ENCODE results near the gene NHERF1.

The NHERF1 gene

GRCh38 chr17:74769856-74770497, 21.5 kb downstream of the NHERF1 start:
- DNase-seq: no peak

DNA sequence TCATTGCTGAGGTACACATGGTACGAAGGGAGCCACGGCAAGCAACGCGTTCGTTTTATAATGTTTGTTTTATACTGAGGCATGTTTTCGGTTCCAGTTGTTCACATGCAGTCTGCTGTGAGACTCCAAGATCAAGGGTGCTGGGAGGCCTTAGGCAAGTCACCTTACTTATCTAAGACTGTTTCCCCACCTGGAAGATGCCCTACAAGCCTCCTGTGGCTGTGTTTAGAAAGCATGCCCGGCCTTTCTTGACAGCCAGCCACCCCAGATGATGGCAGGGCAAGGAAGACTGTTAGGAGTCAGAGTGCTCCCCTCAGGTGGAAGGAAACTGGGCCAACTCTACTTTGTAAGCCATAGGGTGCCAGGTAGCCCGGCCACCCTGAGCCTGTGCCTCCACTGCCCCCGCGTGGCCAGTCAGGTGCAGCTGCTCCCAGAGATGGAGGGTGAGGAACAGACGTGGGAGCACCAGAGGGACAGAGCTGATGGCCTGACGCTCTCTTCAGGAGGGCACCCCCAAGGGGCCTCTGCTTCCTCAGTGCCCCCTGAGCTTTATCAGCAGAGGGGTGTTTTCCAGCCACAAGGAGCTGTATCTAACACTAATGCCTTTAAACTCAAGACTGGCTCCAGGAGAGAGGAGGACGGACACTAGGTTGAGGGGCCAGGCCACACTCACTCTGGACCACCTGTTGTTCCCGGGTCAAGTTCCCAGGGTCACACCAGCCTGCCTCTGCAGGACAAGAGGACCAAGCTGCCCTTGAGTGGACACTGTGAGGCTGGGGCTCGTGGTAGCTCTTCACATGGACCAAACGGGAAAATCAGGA, 22.3 kb downstream of the NHERF1 start:
- DNase-seq: peak; percentile 77 to 84

GRCh38 chr17:74771319-74771914, 23.0 kb downstream of the NHERF1 start:
- DNase-seq: no peak

DNA sequence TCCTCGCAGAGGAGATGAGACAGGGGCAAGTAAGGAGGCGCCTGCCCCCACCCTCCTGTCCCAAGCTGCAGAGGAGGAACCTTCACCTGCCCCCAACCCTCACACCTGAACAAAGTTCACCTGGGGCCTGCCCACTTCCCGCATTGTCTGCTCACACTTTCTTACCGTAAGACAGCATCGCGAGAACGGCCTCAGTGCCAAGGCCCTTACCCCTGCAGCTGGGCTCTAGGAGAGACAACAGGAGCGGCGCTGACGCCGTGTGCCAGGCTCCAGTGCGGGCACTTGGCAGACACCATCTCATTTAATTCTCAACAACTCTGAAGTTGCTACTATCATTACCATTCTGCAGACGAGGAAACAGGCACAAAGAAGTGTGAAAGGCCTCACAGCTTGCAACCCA, 23.6 kb downstream of the NHERF1 start:
- DNase-seq: no peak

DNA sequence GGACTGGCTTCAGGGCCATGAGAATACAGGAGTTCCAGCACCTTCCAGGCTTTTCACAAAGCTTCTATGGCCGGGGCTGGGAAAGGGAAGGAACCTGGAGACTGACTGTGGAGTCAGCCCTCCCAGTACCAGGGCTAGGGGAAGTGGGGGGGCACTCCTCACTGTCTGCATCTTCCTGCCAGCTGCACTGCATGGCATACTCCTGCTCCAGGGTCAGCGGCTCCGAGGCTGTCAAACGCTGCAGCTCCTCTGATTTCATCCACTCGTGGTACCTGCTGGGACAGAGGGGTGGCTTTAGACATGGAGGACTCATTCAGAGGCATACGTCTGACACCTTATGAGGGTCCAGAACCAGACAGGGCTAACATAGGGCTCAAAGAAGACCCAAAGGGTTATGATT, 25.0 kb downstream of the NHERF1 start:
- DNase-seq: no peak

DNA sequence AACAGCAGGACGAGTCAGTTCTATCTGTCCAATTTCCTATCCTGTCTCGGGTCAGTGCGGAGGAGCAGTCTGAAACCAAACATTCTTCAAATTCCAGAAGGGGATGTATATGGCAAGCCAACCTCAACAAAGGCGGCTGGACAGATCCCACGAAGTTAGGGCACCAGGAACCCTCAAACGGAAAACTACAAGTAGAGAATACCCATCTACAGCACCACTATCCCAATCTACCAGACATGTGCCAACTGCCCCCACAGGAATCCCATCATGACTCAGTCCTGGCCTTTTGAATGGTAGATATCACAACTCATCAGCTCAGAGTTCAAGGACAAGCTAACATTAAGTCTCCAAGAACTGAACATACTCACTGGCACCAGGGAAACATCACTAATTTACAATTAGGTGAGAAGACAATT, 25.5 kb downstream of the NHERF1 start:
- no peak for DNase-seq

- no peak for DNase-seq
Measured at GRCh38 chr17:74775409-74776043, 27.1 kb downstream of the NHERF1 start.

DNA sequence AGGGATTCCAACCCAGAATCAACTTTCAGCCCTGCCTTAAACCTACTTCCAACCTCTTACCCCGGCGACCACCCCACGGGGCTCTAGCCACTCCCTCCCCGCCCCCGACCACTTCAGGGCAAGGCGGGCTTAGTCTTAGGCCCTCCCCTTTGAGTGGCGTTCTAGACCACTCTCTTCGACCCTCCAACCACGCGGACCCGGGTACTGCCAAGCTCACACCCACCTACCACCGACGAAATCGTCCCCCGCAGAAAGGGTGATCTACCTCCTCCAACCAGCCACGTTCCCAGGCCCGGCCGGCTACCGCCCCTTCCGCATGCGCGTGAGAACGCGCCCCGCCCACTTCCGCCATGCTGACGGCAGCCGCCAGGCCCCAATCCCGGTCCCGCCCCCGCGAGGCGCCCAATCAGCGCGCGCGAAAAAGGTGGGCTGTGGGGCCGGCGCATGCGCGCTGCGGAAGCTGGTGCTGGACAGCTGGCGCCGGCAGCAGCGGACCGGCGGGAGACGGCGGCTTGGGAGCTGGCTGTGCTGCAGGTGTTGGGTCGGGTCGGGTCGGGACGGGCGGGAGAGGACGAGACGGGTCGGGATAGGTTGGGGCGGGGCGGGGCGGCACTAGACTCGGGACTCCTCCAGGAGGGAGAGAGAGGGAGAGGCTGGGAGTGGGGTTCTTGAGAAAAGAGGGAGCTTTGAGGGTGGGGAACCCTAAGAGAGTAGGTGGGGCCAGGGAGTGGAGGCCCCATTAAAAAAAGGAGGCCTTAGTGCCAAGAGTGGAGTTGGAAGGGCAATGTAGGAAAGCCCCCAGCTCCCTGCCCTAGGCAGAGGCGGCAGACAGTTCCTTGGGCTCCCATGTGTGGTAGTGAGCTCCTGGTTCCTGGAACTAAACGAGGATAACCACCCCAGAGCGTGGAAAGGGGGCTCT, 27.9 kb downstream of the NHERF1 start, which contains the start of gene NAT9:
Gene NAT9 (minus strand): TSS at position 302 of the 919 bp plus-strand sequence. CDS start 647 bp downstream, outside the sequence.
- DNase-seq: peak; percentile 97 to 98

- no peak for DNase-seq
Measured at GRCh38 chr17:74776990-74777389, 28.6 kb downstream of the NHERF1 start.

- no peak for DNase-seq
Measured at GRCh38 chr17:74777901-74778515, 29.6 kb downstream of the NHERF1 start.

DNA sequence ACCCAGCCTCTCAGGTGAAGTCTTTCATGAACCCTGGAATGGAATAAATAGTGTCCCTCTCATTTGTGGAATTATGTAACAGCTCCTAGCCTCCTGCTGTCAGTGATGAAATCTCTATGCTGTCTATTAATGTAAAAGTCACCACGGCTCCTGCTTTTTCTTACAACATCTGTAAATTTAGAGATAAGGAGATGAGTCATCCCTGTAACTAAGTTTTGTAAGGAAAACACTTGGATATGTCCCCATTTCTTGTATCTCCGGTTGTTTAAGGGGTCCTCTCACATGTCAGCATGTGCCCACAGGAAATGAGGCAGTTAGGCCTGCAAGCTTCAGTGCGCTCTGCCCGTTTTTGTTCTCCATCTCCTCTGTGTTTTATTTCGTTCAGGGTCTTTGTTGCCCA, 30.5 kb downstream of the NHERF1 start:
- no peak for DNase-seq

DNA sequence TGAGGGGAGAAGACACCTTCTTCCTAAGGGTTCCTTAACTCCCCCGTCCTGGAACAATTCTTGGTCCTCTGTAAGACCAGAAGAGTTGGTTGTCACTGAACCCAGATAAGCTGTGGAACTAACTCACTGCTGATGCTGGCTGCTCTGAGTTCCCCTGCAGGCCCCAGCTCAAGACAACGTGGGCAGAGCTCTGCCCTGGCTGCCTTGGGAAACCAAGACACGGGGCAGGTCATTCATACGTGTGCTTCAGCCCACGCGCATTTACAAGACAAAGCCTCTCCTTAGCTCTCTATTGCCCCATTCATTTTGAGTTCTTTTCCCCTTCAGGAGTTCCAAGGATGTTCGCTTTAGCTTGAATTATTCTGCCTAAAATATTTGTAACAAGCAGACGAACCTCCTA, 31.1 kb downstream of the NHERF1 start:
- DNase-seq: no peak

DNA sequence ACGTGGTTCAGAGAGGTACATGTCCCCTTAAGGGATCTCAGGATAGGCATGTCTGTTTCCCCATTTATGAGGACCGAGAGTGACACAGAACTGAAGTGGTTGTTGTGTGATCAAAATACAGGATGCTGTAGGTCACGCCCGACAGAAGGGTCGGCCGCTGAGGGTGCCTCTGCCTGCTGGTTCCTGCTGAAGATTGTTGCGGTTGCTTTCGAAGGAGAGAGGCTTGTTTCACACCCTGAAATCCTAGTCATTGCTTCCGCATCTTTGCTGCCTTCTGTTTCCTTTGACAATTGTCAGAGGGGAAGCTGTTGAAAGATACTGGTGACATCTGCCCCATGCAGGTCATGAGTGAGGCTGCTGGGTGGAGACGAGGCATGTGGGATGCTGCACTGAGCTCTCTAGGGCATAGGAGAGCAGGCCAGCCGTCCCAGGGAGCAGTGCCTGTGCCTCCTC, 31.5 kb downstream of the NHERF1 start:
- DNase-seq: peak; percentile 72 to 82

GRCh38 chr17:74780443-74781238, 32.2 kb downstream of the NHERF1 start:
- DNase-seq: peak; percentile 40 to 57

GRCh38 chr17:74782571-74782970, 34.1 kb downstream of the NHERF1 start:
- DNase-seq: no peak

- DNase-seq: no peak
Measured at GRCh38 chr17:74784125-74784810, 35.8 kb downstream of the NHERF1 start.

- DNase-seq: no peak
Measured at GRCh38 chr17:74785096-74785980, 36.9 kb downstream of the NHERF1 start.

DNA sequence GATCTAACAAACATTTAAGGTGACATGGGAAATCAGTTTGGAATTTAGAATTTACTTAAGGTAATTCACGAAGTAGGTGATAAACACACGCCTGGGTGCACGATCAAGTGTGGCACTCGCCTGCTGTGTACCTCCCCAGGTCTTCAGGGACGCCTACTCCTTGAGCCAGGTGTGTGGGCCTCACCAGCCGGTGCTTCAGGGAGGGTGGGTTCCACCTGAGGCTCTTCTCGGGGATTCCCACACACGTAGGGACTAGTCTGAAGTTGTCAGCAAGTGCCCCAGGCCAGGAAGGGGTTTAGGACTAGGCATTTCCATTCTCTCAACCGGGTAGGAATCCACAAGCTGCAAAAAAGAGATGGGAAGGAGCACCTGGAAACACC, 37.5 kb downstream of the NHERF1 start:
- no peak for DNase-seq

GRCh38 chr17:74786431-74787055, 38.1 kb downstream of the NHERF1 start:
- DNase-seq: peak in 1 of 2 donors; percentile 50
